ENCODE measurements around the gene CHRM5. TPM values are rescaled to one million over a fixed set of nuclear protein-coding genes. Genes with fewer than 3 reads are reported as not detected.

CHRM5 gene
- total and polyA plus RNA-seq, 3 donors from 2014 or later, result 0.81 to 1.3 (median 0.94) TPM

DNA sequence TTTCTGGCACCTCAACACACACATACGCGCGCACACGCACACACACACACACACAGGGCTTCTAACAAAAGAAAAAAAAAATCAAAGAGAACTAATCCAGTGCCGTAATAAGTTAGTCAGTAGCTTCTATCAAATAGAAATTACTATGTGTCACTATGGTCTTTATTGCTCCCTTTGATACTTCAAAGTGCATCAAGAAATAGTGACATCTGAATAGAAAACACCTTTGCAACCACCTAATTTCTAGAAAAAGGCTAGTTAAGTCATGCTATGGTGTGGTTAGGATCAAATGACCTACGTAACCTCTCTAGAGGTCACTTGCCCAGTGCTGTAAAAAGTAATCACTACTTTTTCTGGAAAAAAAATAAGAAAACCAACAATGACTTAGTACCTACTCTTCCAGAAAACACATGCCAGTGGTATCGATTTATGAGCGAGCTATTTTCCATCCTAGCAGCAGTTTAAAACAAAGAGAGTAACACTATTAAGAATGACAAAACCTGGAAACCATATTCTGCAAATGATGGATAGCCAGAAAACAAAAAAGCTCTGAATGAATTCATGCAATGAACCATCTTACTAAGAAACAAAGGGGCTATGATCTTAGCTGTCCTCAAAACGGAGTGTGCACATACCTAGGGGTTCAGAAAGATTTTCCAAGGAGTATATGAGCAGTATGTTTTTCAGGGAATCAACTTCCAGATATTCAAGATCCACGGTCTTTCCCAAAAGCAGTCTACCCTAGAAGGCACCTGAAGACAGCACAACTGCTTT is 63.9 kb downstream of the CHRM5 start:
- WGBS, 2 donors, result 87 to 88% methylated on average over 10 of the region's 10 CpGs
- Histone ChIP-seq H3K36me3 (ENCODE audit: low read depth, missing control alignments) (no peaks in the 10 kb centered on the region), H3K4me1 (no peaks in the 10 kb centered on the region), H3K9me3 (no peaks in the 10 kb centered on the region), H3K4me3 (no peak overlapping the region), H3K27ac (no peak overlapping the region), H3K27me3 (no peaks in the 10 kb centered on the region)
- DNase-seq, result no peak
- intact Hi-C loops (cut with DNase I; ENCODE audit: low total_unique reads), result no loop called here
- TF ChIP-seq POLR2A (IDR thresholded peaks at IDR 0.05), result no peak
- TF ChIP-seq, protein P1, sequence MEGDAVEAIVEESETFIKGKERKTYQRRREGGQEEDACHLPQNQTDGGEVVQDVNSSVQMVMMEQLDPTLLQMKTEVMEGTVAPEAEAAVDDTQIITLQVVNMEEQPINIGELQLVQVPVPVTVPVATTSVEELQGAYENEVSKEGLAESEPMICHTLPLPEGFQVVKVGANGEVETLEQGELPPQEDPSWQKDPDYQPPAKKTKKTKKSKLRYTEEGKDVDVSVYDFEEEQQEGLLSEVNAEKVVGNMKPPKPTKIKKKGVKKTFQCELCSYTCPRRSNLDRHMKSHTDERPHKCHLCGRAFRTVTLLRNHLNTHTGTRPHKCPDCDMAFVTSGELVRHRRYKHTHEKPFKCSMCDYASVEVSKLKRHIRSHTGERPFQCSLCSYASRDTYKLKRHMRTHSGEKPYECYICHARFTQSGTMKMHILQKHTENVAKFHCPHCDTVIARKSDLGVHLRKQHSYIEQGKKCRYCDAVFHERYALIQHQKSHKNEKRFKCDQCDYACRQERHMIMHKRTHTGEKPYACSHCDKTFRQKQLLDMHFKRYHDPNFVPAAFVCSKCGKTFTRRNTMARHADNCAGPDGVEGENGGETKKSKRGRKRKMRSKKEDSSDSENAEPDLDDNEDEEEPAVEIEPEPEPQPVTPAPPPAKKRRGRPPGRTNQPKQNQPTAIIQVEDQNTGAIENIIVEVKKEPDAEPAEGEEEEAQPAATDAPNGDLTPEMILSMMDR (IDR thresholded peaks at IDR 0.05), result no peak

GRCh38 chr15:34038023-34038870 is 70.0 kb downstream of the CHRM5 start:
- Histone ChIP-seq H3K4me1 (peaks cover 4% of the 10 kb centered on the region), H3K4me3 (peak overlapping the region; percentile 81 to 83), H3K27ac (peak overlapping the region; percentile 82 to 98), H3K36me3 (ENCODE audit: low read depth, missing control alignments) (no peaks in the 10 kb centered on the region), H3K27me3 (no peaks in the 10 kb centered on the region), H3K9me3 (no peaks in the 10 kb centered on the region)
- no peak for TF ChIP-seq POLR2A (IDR thresholded peaks at IDR 0.05)
- TF ChIP-seq, protein P1 (IDR thresholded peaks at IDR 0.05), result no peak
- WGBS, 2 donors, result 0 to 1% methylated on average over 20 to 66 of the region's 70 CpGs
- DNase-seq, result peak; percentile 89
- intact Hi-C loops (cut with DNase I; ENCODE audit: low total_unique reads), result no loop called here

- TF ChIP-seq POLR2A (IDR thresholded peaks at IDR 0.05), result no peak
- TF ChIP-seq, protein P1 (IDR thresholded peaks at IDR 0.05), result no peak
- DNase-seq, result peak; percentile 25
- Histone ChIP-seq H3K4me1 (peaks cover 4% of the 10 kb centered on the region), H3K27ac (peak within 1 kb of the TSS; percentile 82 to 98), H3K9me3 (no peaks in the 10 kb centered on the region), H3K27me3 (no peaks in the 10 kb centered on the region), H3K36me3 (ENCODE audit: low read depth, missing control alignments) (no peaks in the 10 kb centered on the region), H3K4me3 (peak within 1 kb of the TSS; percentile 81 to 83)
- intact Hi-C loops (cut with DNase I; ENCODE audit: low total_unique reads), result no loop called here
- 0 to 1% methylated on average over 25 to 40 of the region's 82 CpGs for WGBS, 2 donors
Observed at GRCh38 chr15:34038871-34039789, 70.8 kb downstream of the CHRM5 start, which contains the start of gene AVEN. Gene AVEN (minus strand): TSS chr15:34039204. CDS start chr15:34039046, 158 bp downstream.

GRCh38 chr15:34039790-34040113 is 71.5 kb downstream of the CHRM5 start:
- H3K27me3 ChIP-seq, result no peaks in the 10 kb centered on the region
- H3K4me3 ChIP-seq, result peak overlapping the region in 1 of 2 donors; percentile 83
- intact Hi-C loops (cut with DNase I; ENCODE audit: low total_unique reads), result no loop called here
- no peaks in the 10 kb centered on the region for H3K9me3 ChIP-seq
- no peak for DNase-seq
- no peaks in the 10 kb centered on the region for H3K36me3 ChIP-seq (ENCODE audit: low read depth, missing control alignments)
- TF ChIP-seq, protein P1 (IDR thresholded peaks at IDR 0.05), result no peak
- TF ChIP-seq POLR2A (IDR thresholded peaks at IDR 0.05), result no peak
- H3K27ac ChIP-seq, result peak overlapping the region in 1 of 2 donors; percentile 98
- peaks cover 4% of the 10 kb centered on the region for H3K4me1 ChIP-seq
- 30 to 41% methylated on average over 1 of the region's 1 CpG for whole genome bisulfite sequencing, 2 donors
